Loucy (cell line): ENCODE results near the gene MINK1.

ENCODE experiments used
- H2AFZ ChIP-seq: fragments of 200-600 bp; sonication (generic); 2 replicates; pipeline ENCODE4 v1.6.0; 2016; ENCODE audit warnings: antibody characterized with exemption, mild to moderate bottlenecking, low read length, moderate library complexity
- H3F3A ChIP-seq: fragments of 200-600 bp; 2 replicates; pipeline ENCODE4 v1.6.0; 2016; ENCODE audit warnings: antibody characterized with exemption, low read depth, mild to moderate bottlenecking
- H3K27me3 ChIP-seq: fragments of 200-600 bp; sonication (generic); 2 replicates; pipeline ENCODE4 v1.6.1; 2014; ENCODE audit warnings: low read length, mild to moderate bottlenecking; ENCODE audit not compliant: insufficient read depth, poor library complexity, severe bottlenecking
- H3K36me3 ChIP-seq: fragments of 200-600 bp; sonication (generic); 2 replicates; pipeline ENCODE4 v1.6.1; 2016; ENCODE audit warnings: low read length; ENCODE audit not compliant: insufficient read depth
- H3K4me1 ChIP-seq: fragments of 200-600 bp; sonication (generic); 2 replicates; pipeline ENCODE4 v1.5.1; 2014; ENCODE audit warnings: low read length, mild to moderate bottlenecking; ENCODE audit not compliant: insufficient read depth, poor library complexity, severe bottlenecking
- H3K4me2 ChIP-seq: fragments of 200-600 bp; sonication (generic); 2 replicates; pipeline ENCODE4 v1.6.0; 2014; ENCODE audit warnings: antibody characterized with exemption, low read length, low read depth, mild to moderate bottlenecking; ENCODE audit not compliant: poor library complexity, severe bottlenecking
- H3K4me3 ChIP-seq: fragments of 200-600 bp; sonication (generic); 2 replicates; pipeline ENCODE4 v1.5.1; 2014; ENCODE audit warnings: low read length, mild to moderate bottlenecking, mixed read lengths; ENCODE audit not compliant: poor library complexity, severe bottlenecking
- H3K79me2 ChIP-seq: fragments of 200-600 bp; sonication (generic); 2 replicates; pipeline ENCODE4 v1.6.1; 2014; ENCODE audit warnings: low read length; ENCODE audit not compliant: insufficient read depth
- H3K9ac ChIP-seq: fragments of 200-600 bp; sonication (generic); 2 replicates; pipeline ENCODE4 v1.6.0; 2014; ENCODE audit warnings: mild to moderate bottlenecking, low read depth, low read length, moderate library complexity; ENCODE audit not compliant: poor library complexity, severe bottlenecking
- H3K9me2 ChIP-seq: fragments of 200-600 bp; sonication (generic); replicated peaks from 2 replicates; pipeline ENCODE4 v1.6.1; 2016; ENCODE audit warnings: low read depth, low read length, mixed read lengths
- H3K9me3 ChIP-seq: fragments of 200-600 bp; sonication (generic); 2 replicates; pipeline ENCODE4 v1.6.1; 2014; ENCODE audit warnings: mild to moderate bottlenecking, antibody characterized with exemption, low read length, low read depth; ENCODE audit not compliant: insufficient read depth
- H4K20me1 ChIP-seq: fragments of 200-600 bp; sonication (generic); 2 replicates; pipeline ENCODE4 v1.6.0; 2014; ENCODE audit warnings: antibody characterized with exemption, low read length, mild to moderate bottlenecking; ENCODE audit not compliant: insufficient read depth, poor library complexity, severe bottlenecking
- EZH2phosphoT487 ChIP-seq: fragments of 200-600 bp; IDR thresholded peaks from 2 replicates; pipeline ENCODE4 v1.6.1; 2018; ENCODE audit warnings: antibody characterized with exemption, mild to moderate bottlenecking, moderate library complexity, borderline replicate concordance
- TF ChIP-seq, protein P1 (sequence below): fragments of 200-600 bp; sonication (generic); conservative IDR thresholded peaks from 2 replicates; pipeline ENCODE4 v1.5.1; 2014; ENCODE audit warnings: mild to moderate bottlenecking, antibody characterized with exemption, low read length

Gene MINK1

DNA sequence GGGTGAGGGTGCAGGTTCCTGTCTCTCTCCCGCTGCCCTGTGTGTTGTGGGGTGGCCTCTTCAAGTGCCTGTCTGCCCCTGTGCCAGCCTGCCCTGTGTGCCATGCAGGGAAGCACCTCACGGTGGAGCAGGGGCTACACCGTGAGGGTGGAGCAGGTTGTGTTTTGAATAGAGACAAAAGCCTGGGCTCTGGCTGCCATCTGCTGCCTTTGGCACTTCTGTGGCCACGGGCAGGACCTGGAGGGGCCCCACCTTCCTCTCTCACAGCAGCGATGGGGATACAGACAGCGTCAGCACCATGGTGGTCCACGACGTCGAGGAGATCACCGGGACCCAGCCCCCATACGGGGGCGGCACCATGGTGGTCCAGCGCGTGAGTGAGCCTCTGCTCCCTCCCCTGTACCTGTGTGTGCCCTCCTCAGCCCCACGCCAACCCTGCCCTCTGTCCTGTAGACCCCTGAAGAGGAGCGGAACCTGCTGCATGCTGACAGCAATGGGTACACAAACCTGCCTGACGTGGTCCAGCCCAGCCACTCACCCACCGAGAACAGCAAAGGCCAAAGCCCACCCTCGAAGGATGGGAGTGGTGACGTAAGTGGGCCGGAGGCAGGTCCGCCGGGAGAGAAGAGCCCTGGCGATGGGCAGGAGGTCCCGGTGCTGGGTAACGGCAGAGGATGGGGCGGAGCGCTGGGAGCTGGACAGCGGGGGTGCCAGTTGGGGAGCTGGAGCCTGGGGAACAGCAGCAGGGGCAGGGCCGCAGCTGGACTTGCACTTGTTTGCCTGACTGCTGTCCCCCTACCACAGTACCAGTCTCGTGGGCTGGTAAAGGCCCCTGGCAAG is 60.8 kb downstream of the MINK1 start:
- H3K9ac ChIP-seq = no peak overlapping the region
- H4K20me1 ChIP-seq = no peaks in the 10 kb centered on the region
- H3K4me3 ChIP-seq = no peak overlapping the region
- no peaks in the 10 kb centered on the region for H3K9me2 ChIP-seq
- no peaks in the 10 kb centered on the region for H3K27me3 ChIP-seq
- H3K36me3 ChIP-seq = peaks cover 30% of the 10 kb centered on the region; the same call in 1 of the 2 replicates
- TF ChIP-seq EZH2phosphoT487 = no peak
- TF ChIP-seq, protein P1, sequence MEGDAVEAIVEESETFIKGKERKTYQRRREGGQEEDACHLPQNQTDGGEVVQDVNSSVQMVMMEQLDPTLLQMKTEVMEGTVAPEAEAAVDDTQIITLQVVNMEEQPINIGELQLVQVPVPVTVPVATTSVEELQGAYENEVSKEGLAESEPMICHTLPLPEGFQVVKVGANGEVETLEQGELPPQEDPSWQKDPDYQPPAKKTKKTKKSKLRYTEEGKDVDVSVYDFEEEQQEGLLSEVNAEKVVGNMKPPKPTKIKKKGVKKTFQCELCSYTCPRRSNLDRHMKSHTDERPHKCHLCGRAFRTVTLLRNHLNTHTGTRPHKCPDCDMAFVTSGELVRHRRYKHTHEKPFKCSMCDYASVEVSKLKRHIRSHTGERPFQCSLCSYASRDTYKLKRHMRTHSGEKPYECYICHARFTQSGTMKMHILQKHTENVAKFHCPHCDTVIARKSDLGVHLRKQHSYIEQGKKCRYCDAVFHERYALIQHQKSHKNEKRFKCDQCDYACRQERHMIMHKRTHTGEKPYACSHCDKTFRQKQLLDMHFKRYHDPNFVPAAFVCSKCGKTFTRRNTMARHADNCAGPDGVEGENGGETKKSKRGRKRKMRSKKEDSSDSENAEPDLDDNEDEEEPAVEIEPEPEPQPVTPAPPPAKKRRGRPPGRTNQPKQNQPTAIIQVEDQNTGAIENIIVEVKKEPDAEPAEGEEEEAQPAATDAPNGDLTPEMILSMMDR = no peak
- H3K4me2 ChIP-seq = no peak overlapping the region
- no peaks in the 10 kb centered on the region for H3K4me1 ChIP-seq
- H3K79me2 ChIP-seq = no peaks in the 10 kb centered on the region
- H3F3A ChIP-seq = no peaks in the 10 kb centered on the region
- H2AFZ ChIP-seq = no peak overlapping the region
- H3K9me3 ChIP-seq = no peaks in the 10 kb centered on the region

DNA sequence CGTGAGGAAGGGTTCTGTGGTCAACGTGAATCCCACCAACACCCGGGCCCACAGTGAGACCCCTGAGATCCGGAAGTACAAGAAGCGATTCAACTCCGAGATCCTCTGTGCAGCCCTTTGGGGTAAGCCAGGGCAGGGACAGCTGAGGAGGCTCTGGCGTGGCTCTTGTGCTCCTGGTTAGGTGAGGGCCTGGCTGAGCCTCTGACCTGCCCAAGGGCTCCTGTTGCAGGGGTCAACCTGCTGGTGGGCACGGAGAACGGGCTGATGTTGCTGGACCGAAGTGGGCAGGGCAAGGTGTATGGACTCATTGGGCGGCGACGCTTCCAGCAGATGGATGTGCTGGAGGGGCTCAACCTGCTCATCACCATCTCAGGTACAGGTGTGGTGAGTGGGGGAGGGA is 62.0 kb downstream of the MINK1 start:
- Histone ChIP-seq H3K36me3 (peaks cover 27% of the 10 kb centered on the region; the same call in 1 of the 2 replicates), H3K9me3 (no peaks in the 10 kb centered on the region), H3K9me2 (no peaks in the 10 kb centered on the region), H3K4me3 (no peak overlapping the region), H2AFZ (no peak overlapping the region), H4K20me1 (no peaks in the 10 kb centered on the region), H3K79me2 (no peaks in the 10 kb centered on the region), H3K4me1 (no peaks in the 10 kb centered on the region), H3F3A (no peaks in the 10 kb centered on the region), H3K27me3 (no peaks in the 10 kb centered on the region), H3K4me2 (no peak overlapping the region), H3K9ac (no peak overlapping the region)
- no peak for TF ChIP-seq EZH2phosphoT487
- TF ChIP-seq, protein P1 = no peak

DNA sequence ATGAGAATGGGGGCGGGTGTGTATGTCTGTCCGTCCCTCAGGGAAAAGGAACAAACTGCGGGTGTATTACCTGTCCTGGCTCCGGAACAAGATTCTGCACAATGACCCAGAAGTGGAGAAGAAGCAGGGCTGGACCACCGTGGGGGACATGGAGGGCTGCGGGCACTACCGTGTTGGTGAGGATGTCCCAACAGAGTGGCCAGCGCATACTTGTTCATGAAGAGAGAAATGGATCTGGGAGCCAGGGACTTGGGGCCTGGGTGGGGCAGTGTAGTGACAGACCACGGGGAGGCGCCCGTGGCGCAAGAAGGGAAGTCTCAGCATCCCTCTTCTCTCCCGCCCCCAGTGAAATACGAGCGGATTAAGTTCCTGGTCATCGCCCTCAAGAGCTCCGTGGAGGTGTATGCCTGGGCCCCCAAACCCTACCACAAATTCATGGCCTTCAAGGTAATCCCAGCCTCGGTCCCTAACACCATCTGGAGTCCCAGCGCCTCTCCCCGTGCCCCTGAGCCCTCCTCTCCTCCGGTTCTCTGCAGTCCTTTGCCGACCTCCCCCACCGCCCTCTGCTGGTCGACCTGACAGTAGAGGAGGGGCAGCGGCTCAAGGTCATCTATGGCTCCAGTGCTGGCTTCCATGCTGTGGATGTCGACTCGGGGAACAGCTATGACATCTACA is 62.7 kb downstream of the MINK1 start:
- Histone ChIP-seq H3K4me1 (no peaks in the 10 kb centered on the region), H3K4me2 (no peak overlapping the region), H3K79me2 (no peaks in the 10 kb centered on the region), H4K20me1 (no peaks in the 10 kb centered on the region), H3K9ac (no peak overlapping the region), H3K9me2 (no peaks in the 10 kb centered on the region), H2AFZ (no peak overlapping the region), H3F3A (no peaks in the 10 kb centered on the region), H3K27me3 (no peaks in the 10 kb centered on the region), H3K4me3 (no peak overlapping the region), H3K9me3 (no peaks in the 10 kb centered on the region), H3K36me3 (peaks cover 20% of the 10 kb centered on the region; the same call in 1 of the 2 replicates)
- TF ChIP-seq EZH2phosphoT487 = no peak
- TF ChIP-seq, protein P1 = no peak
